ENCODE results near the gene EPB41L4B.

- TF ChIP-seq CTCF (IDR thresholded peaks at IDR 0.05; ENCODE audit: poor library complexity, severe bottlenecking) (no peak), POLR2AphosphoS5 (IDR thresholded peaks at IDR 0.05) (no peak), EZH2 (IDR thresholded peaks at IDR 0.05; ENCODE audit: borderline replicate concordance, insufficient read depth, low read length, poor library complexity, severe bottlenecking) (no peak), TAF1 (IDR thresholded peaks at IDR 0.05; ENCODE audit: low read depth) (no peak), RAD21 (conservative IDR thresholded peaks at IDR 0.05) (no peak), EP300 (conservative IDR thresholded peaks at IDR 0.05; ENCODE audit: poor library complexity, severe bottlenecking) (no peak), SMC3 (conservative IDR thresholded peaks at IDR 0.05; ENCODE audit: poor library complexity) (no peak)
Observed at GRCh38 chr9:109238125-109238524, 82.7 kb downstream of the EPB41L4B start.

All from neural cell (in vitro differentiated cells).